ENCODE data around the gene GNAZ.

GRCh38 chr22:23067691-23068090, 2.6 kb upstream of the GNAZ start:
- no peak for TF ChIP-seq EZH2 (IDR thresholded peaks at IDR 0.05; ENCODE audit: insufficient read depth, poor library complexity, severe bottlenecking)
- no peak for TF ChIP-seq EZH2phosphoT487 (IDR thresholded peaks at IDR 0.05; ENCODE audit: insufficient read depth, low read depth)
